GM12873 (cell line): ENCODE results near the gene UBE3A.

Experiments used
- CTCF ChIP-seq: IDR thresholded peaks from 2 replicates; pipeline ENCODE4 v1.5.1; 2012; ENCODE audit warnings: low read depth, mild to moderate bottlenecking, moderate library complexity, low read length, control low read depth; ENCODE audit not compliant: insufficient read depth; ENCODE audit errors: missing control alignments

UBE3A gene

GRCh38 chr15:25406261-25406660 lies 32.6 kb downstream of the UBE3A start:
- no peak for TF ChIP-seq CTCF

- TF ChIP-seq CTCF = no peak
Measured at GRCh38 chr15:25403771-25404170, 35.1 kb downstream of the UBE3A start.

GRCh38 chr15:25402342-25402741 lies 36.5 kb downstream of the UBE3A start:
- TF ChIP-seq CTCF = no peak

GRCh38 chr15:25401501-25401900 lies 37.3 kb downstream of the UBE3A start:
- TF ChIP-seq CTCF = no peak

- TF ChIP-seq CTCF = no peak
Measured at GRCh38 chr15:25397100-25397499, 41.7 kb downstream of the UBE3A start.

GRCh38 chr15:25394898-25395297 lies 43.9 kb downstream of the UBE3A start:
- TF ChIP-seq CTCF = no peak

GRCh38 chr15:25392806-25393205 lies 46.0 kb downstream of the UBE3A start:
- TF ChIP-seq CTCF = no peak
